K562 (cell line): ENCODE results near the gene FILIP1. TPM values are rescaled to one million over a fixed set of nuclear protein-coding genes. Genes with fewer than 3 reads are reported as not detected.

ENCODE experiments used
- ATAC-seq: fragments of 200-7000 bp; cut with Tn5 transposase; 3 replicates; pipeline ENCODE4 v1.9.1; 2020; ENCODE audit warnings: moderate library complexity
- BruUV-seq: library from RNA; stranded (reverse); fragments of 400-500 nt; replicated peaks from 2 replicates; lab custom pipeline; 2021; lab: Mats Ljungman, UMichigan
- CTCF ChIA-PET: fragments of 300-600 bp; formaldehyde crosslinking; extraction: SDS; loops from one replicate; lab custom pipeline; 2021; ENCODE audit warnings: low intra/inter-chr PET ratio; lab: Yijun Ruan, JAX
- POLR2A ChIA-PET: fragments of 300-600, 350-650 bp; sonication (Branson Sonifier 250); formaldehyde crosslinking; extraction: SDS; loops from one replicate; lab custom pipeline; 2021; ENCODE audit warnings: antibody characterized with exemption, inconsistent platforms; lab: Yijun Ruan, JAX
- DNase-seq, 4 experiments: peaks; one replicate each; pipeline versions ENCODE4 v3.0.0 to v3.0.0-alpha.2; 2011 to 2018; ENCODE audit warnings: low spot score in 3 of 4, mixed read lengths in 3 of 4; ENCODE audit errors: extremely low read depth in 1 of 4
- FAIRE-seq: peaks from 2 replicates; lab custom pipeline; 2011; peaks lifted over from hg19 to GRCh38; lab: Jason Lieb, UNC
- H2AFZ ChIP-seq: 2 replicates; pipeline ENCODE4 v1.6.0; 2011; ENCODE audit warnings: low read depth, low read length, control low read depth, inconsistent platforms
- H3K27ac ChIP-seq: fragments of 200-600 bp; 3 replicates; pipeline ENCODE4 v1.8.0; 2011; ENCODE audit warnings: low read depth, mild to moderate bottlenecking, control low read depth, inconsistent platforms, low read length, moderate library complexity, mixed read lengths; ENCODE audit errors: extremely low read depth
- H3K27me3 ChIP-seq, 2 experiments: fragments of 300-600 bp in 1 of 2; 2 replicates in 1 of 2; 3 replicates in 1 of 2; pipeline versions ENCODE4 v1.6.0 to v1.8.0; 2011; ENCODE audit warnings: inconsistent platforms in 2 of 2, low read length in 2 of 2, mild to moderate bottlenecking in 1 of 2, mixed read lengths in 1 of 2, moderate library complexity in 1 of 2; ENCODE audit not compliant: control insufficient read depth in 2 of 2, insufficient read depth in 2 of 2
- H3K36me3 ChIP-seq: fragments of 300-600 bp; 3 replicates; pipeline ENCODE4 v1.8.0; 2011; ENCODE audit warnings: mild to moderate bottlenecking, low read length, inconsistent platforms; ENCODE audit not compliant: control insufficient read depth, insufficient read depth
- H3K4me1 ChIP-seq, 2 experiments: fragments of 200-600 bp in 1 of 2; replicated peaks in 1 of 2; 2 replicates in 1 of 2; 3 replicates in 1 of 2; pipeline versions ENCODE4 v1.5.1 to v1.8.0; 2011; ENCODE audit warnings: inconsistent platforms in 2 of 2, low read length in 2 of 2, mild to moderate bottlenecking in 1 of 2, mixed read lengths in 1 of 2, moderate library complexity in 1 of 2; ENCODE audit not compliant: control insufficient read depth in 2 of 2, insufficient read depth in 2 of 2
- H3K4me2 ChIP-seq: 2 replicates; pipeline ENCODE4 v1.6.1; 2011; ENCODE audit warnings: low read length, control low read depth, inconsistent platforms, mixed read lengths; ENCODE audit not compliant: insufficient read depth
- H3K4me3 ChIP-seq: fragments of 200-600 bp; sonication (generic), shearing (Covaris generic); 2 replicates; pipeline ENCODE4 v1.5.1; 2016; ENCODE audit warnings: control low read depth, inconsistent platforms
- H3K79me2 ChIP-seq: fragments of 200-600 bp; 3 replicates; pipeline ENCODE4 v1.8.0; 2011; ENCODE audit warnings: low read length, inconsistent platforms; ENCODE audit not compliant: control insufficient read depth, insufficient read depth
- H3K9ac ChIP-seq, 2 experiments: 2 replicates each; pipeline versions ENCODE4 v1.6.0 to v1.6.1; 2011; ENCODE audit warnings: low read depth in 2 of 2, low read length in 2 of 2, control low read depth in 1 of 2, inconsistent platforms in 1 of 2, mild to moderate bottlenecking in 1 of 2, mixed read lengths in 1 of 2; ENCODE audit not compliant: insufficient read depth in 1 of 2
- H3K9me1 ChIP-seq: one replicate; pipeline ENCODE4 v1.6.0; 2011; ENCODE audit warnings: inconsistent platforms, mild to moderate bottlenecking, low read length, moderate library complexity; ENCODE audit not compliant: control insufficient read depth, insufficient read depth
- H3K9me3 ChIP-seq: replicated peaks from 2 replicates; pipeline ENCODE4 v1.5.1; 2011; ENCODE audit warnings: low read depth, low read length, inconsistent platforms; ENCODE audit not compliant: control insufficient read depth, insufficient read depth
- H4K20me1 ChIP-seq: replicated peaks from 2 replicates; pipeline ENCODE4 v1.6.1; 2011; ENCODE audit warnings: low read length, inconsistent platforms, mixed read lengths; ENCODE audit not compliant: control insufficient read depth, insufficient read depth
- CBFA2T3 ChIP-seq: fragments of 450-650 bp; IDR thresholded peaks from 2 replicates; pipeline ENCODE4 v1.6.1; 2017
- CTCFL ChIP-seq: IDR thresholded peaks from 2 replicates; pipeline ENCODE4 v1.6.1; 2011; ENCODE audit warnings: borderline replicate concordance, low read depth, mild to moderate bottlenecking, moderate library complexity, low read length; ENCODE audit not compliant: insufficient read depth, poor library complexity, severe bottlenecking
- GTF2E2 ChIP-seq: fragments of 200-800 bp; sonication (Bioruptor generic); IDR thresholded peaks from 2 replicates; pipeline ENCODE4 v1.6.1; 2016; ENCODE audit warnings: missing genetic modification characterization, missing compliant biosample characterization
- MLX ChIP-seq, 2 experiments: fragments of 450-650 bp in 1 of 2; sonication (generic) in 1 of 2; formaldehyde crosslinking; conservative IDR thresholded peaks; 2 replicates each; pipeline versions ENCODE4 v1.4.0 to v1.8.1; 2020 to 2022; ENCODE audit warnings: mild to moderate bottlenecking in 1 of 2, missing genetic modification reagents in 1 of 2
- MXI1 ChIP-seq: IDR thresholded peaks from 2 replicates; pipeline ENCODE4 v1.6.1; 2011; ENCODE audit warnings: low read depth, mild to moderate bottlenecking, improper control_type of control experiment, low read length
- PBX2 ChIP-seq, 2 experiments: IDR thresholded peaks in 1 of 2; conservative IDR thresholded peaks in 1 of 2; 2 replicates each; pipeline ENCODE4 v1.6.1; 2016; ENCODE audit warnings: low read depth in 2 of 2, mild to moderate bottlenecking in 1 of 2, missing compliant biosample characterization in 1 of 2, missing genetic modification characterization in 1 of 2, moderate library complexity in 1 of 2
- PPARD ChIP-seq: fragments of 250-450 bp; sonication (Bioruptor Pico); IDR thresholded peaks from 2 replicates; pipeline ENCODE4 v1.8.0; 2022; ENCODE audit warnings: inconsistent platforms, mild to moderate bottlenecking, moderate library complexity
- SRF ChIP-seq, 2 experiments: fragments of 250-450, 450-650 bp in 1 of 2; sonication (Bioruptor Pico) in 1 of 2; sonication (generic) in 1 of 2; formaldehyde crosslinking; IDR thresholded peaks; 2 replicates each; pipeline versions ENCODE4 v1.5.0 to v1.5.1; 2020 to 2022; ENCODE audit warnings: mild to moderate bottlenecking in 1 of 2, missing genetic modification reagents in 1 of 2
- TAF7 ChIP-seq: fragments of 450-650 bp; IDR thresholded peaks from 2 replicates; pipeline ENCODE4 v1.6.1; 2016; ENCODE audit warnings: missing genetic modification characterization, missing compliant biosample characterization
- TEAD2 ChIP-seq: fragments of 450-650 bp; IDR thresholded peaks from 2 replicates; pipeline ENCODE4 v1.6.1; 2016; ENCODE audit warnings: missing genetic modification characterization, control low read depth, missing compliant biosample characterization
- ZBTB5 ChIP-seq: fragments of 450-650 bp; IDR thresholded peaks from 2 replicates; pipeline ENCODE4 v1.6.1; 2017; ENCODE audit warnings: antibody characterized with exemption
- ZC3H11A ChIP-seq: IDR thresholded peaks from 2 replicates; pipeline ENCODE4 v1.6.1; 2012; ENCODE audit warnings: low read depth, low read length, improper control_type of control experiment
- ZKSCAN3 ChIP-seq: fragments of 250-450 bp; sonication (Bioruptor Pico); IDR thresholded peaks from 2 replicates; pipeline ENCODE4 v1.4.0; 2020
- WGBS: fragments of 100-300 bp; shearing (Covaris generic); methylation state at CpG from one replicate; pipeline ENCODE4 v1.1.6; 2016; ENCODE audit warnings: low coverage, mixed read lengths; ENCODE audit not compliant: insufficient coverage; ENCODE audit errors: missing lambda C conversion rate; 5-methylcytosine and 5-hydroxymethylcytosine counted together
- in situ Hi-C: fragments of 300-500 bp; cut with MboI; formaldehyde crosslinking; loops from 4 replicates; pipeline ENCODE4 v1.15.0; 2018; ENCODE audit warnings: inconsistent platforms, mixed read lengths
- intact Hi-C: fragments of 100-400 bp; cut with micrococcal nuclease; formaldehyde crosslinking; loops from 2 replicates; pipeline ENCODE4 v1.14.2; 2022
- polyA plus RNA-seq, 8 experiments: library from polyadenylated mRNA; depleted of rRNA in 4 of 8; stranded (reverse) in 5 of 8; unstranded in 3 of 8; fragments of >200 nt; fragmentation: Nextera tagmentation in 2 of 8; fragmentation: Illumina TruSeq in 1 of 8; extraction: Ambion mirVana in 2 of 8; extraction: Trizol in 1 of 8; gene quantifications; 2 replicates each; pipeline versions ENCODE4 v1.2.1 to v1.2.3, GENCODE V29; 2011 to 2014; ENCODE audit warnings: inconsistent platforms in 1 of 8, missing spikeins in 1 of 8
- total RNA-seq, 7 experiments: library from RNA; depleted of rRNA in 6 of 7; stranded (reverse); fragments of >200 nt in 6 of 7; fragmentation: Illumina TruSeq in 2 of 7; extraction: Trizol in 2 of 7; gene quantifications; 2 replicates each; pipeline versions ENCODE4 v1.2.1 to v1.2.3, GENCODE V29; 2011 to 2021; ENCODE audit warnings: low replicate concordance in 1 of 7

FILIP1 gene
- total and polyA plus RNA-seq, 9 of the 15 experiments (the other 6 are each of a cell fraction or from before 2014, with no cell fraction given) = 0.03 to 0.25 (median 0.10) TPM; not detected in 1

GRCh38 chr6:75498862-75499261 lies 5.3 kb upstream of the FILIP1 start:
- no TSS peak for BruUV-seq
- Histone ChIP-seq H2AFZ (no peak overlapping the region), H3K27ac (no peak overlapping the region), H3K4me1 (peaks cover 0 to 7% of the 10 kb centered on the region in 2 experiments; a peak in 2 of 5 replicates), H3K9me1 (no peaks in the 10 kb centered on the region), H3K27me3 (peaks cover 0 to 2% of the 10 kb centered on the region in 2 experiments; a peak in 1 of 5 replicates), H3K9me3 (no peaks in the 10 kb centered on the region), H3K4me3 (no peak overlapping the region), H3K9ac (no peak overlapping the region), H3K4me2 (no peak overlapping the region), H3K36me3 (no peaks in the 10 kb centered on the region), H4K20me1 (no peaks in the 10 kb centered on the region), H3K79me2 (no peaks in the 10 kb centered on the region)
- 0% methylated on average over 1 of the region's 1 CpG for WGBS
- no peak for ATAC-seq
- intact Hi-C loops (no loop called here), in situ Hi-C loops (no loop called here)
- no peak for DNase-seq
- FAIRE-seq = no peak
- CTCF ChIA-PET = no interaction called here
- POLR2A ChIA-PET = no interaction called here
- TF ChIP-seq CBFA2T3 (no peak), MLX (CRISPR knock-in tag; conservative IDR thresholded peaks at IDR 0.05) (no peak), ZBTB5 (no peak), CTCFL (no peak), ZKSCAN3 (CRISPR knock-in tag) (no peak), TEAD2 (no peak), MXI1 (no peak), GTF2E2 (tag) (no peak), PBX2 (CRISPR knock-in tag; IDR thresholded peaks at IDR 0.05; ENCODE audit: low read depth) (no peak), PBX2 (tag; conservative IDR thresholded peaks at IDR 0.05; ENCODE audit: low read depth) (no peak), TAF7 (tag) (no peak), PPARD (no peak), ZC3H11A (no peak), SRF (CRISPR knock-in tag; IDR thresholded peaks at IDR 0.05) (no peak)
